IMR-90 (cell line): Measurements from ENCODE around the gene FANCD2.

Experiments
- BHLHE40 ChIP-seq: fragments of 150-350 bp; IDR thresholded peaks from 2 replicates; pipeline ENCODE4 v1.6.1; 2016; ENCODE audit warnings: mild to moderate bottlenecking, low read depth, low read length
- CTCF ChIP-seq: conservative IDR thresholded peaks from 2 replicates; pipeline ENCODE4 v1.5.1; 2012; ENCODE audit warnings: mild to moderate bottlenecking, low read depth, low read length, improper control_type of control experiment
- POLR2A ChIP-seq: IDR thresholded peaks from 2 replicates; pipeline ENCODE4 v1.6.1; 2012; ENCODE audit warnings: mild to moderate bottlenecking, low read depth, low read length

DNA sequence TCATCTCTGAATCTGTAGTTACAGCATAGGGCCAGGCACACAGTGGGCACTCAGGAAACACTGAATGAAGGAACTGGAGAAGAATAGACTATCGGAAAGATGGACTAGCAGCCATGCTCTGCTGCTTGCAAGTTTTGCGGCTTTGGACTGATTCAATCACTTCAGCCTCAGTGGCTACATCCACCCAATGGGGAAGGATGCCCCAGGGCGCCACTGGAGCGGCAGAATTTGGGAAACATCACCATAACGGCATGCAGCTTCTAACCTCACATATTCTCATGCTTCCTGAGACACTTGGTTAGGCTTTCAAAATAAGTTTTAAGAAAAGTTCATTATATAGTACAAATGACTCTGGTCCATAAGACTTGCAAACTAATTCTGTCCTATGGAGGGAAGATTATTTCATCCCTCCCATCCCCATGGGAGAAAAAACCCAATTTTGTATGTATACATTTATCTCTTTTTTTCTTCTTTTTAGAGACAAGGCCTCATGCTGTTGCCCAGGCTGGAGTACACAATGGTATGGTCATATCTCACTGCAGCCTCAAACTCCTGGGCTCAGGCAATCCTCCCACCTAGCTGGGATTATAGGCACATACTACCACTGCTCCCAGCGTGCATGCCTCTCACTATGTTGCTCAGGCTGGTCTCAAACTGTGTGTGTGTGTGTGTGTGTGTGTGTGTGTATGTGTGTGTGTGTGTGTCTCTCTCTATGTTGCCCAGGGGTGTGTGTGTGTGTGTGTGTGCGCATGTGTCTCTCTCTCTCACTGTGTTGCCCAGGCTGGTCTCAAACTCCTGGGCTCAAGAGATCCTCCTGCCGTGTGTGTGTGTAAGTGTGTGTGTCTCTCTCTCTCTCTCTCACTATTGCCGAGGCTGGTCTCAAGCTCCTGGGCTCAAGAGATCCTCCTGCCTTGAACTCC, 4.1 kb upstream of the FANCD2 start:
- no peak for TF ChIP-seq CTCF
- TF ChIP-seq BHLHE40 = no peak
- TF ChIP-seq POLR2A = no peak
